GM19395 (cell line): ENCODE measurements around the gene ELANE.
"Not testable (repeated sequence)": the region's sequence is repeated elsewhere in the genome, so short reads cannot be mapped to it uniquely, and the experiment has no call there.

Experiments
- ATAC-seq: cut with Tn5 transposase; IDR thresholded peaks from one replicate; pipeline ENCODE4 v1.9.1; 2021; ENCODE audit warnings: mild to moderate bottlenecking, moderate library complexity; ENCODE audit not compliant: unreplicated experiment

Gene ELANE

GRCh38 chr19:891421-892200 lies 39.5 kb downstream of the ELANE start:
- not testable (repeated sequence) for ATAC-seq

- ATAC-seq, result no peak
These were observed 40.3 kb downstream of the ELANE start for GRCh38 chr19:892243-892893.

GRCh38 chr19:892894-893689 lies 41.0 kb downstream of the ELANE start, which contains the start of the genes MED16 and RNU6-9:
Gene MED16 (minus strand): TSS chr19:893187. CDS start chr19:891131, 2,056 bp downstream.
Gene RNU6-9 (plus strand): TSS chr19:893484.
- ATAC-seq, result peak; percentile 79

- no peak for ATAC-seq
These were observed 44.3 kb downstream of the ELANE start for GRCh38 chr19:896434-896833.

GRCh38 chr19:896999-897398 lies 44.9 kb downstream of the ELANE start:
- ATAC-seq, result no peak

- ATAC-seq, result no peak
These were observed 45.4 kb downstream of the ELANE start for GRCh38 chr19:897442-898039.

GRCh38 chr19:898663-899062 lies 46.6 kb downstream of the ELANE start:
- ATAC-seq, result no peak

- ATAC-seq, result no peak
These were observed 47.4 kb downstream of the ELANE start for GRCh38 chr19:899336-900042.

- no peak for ATAC-seq
These were observed 47.9 kb downstream of the ELANE start for GRCh38 chr19:900043-900301.

- no peak for ATAC-seq
These were observed 48.4 kb downstream of the ELANE start for GRCh38 chr19:900302-901111.

- no peak for ATAC-seq
These were observed 49.4 kb downstream of the ELANE start for GRCh38 chr19:901216-902092.

- ATAC-seq, result no peak
These were observed 49.9 kb downstream of the ELANE start for GRCh38 chr19:902093-902370.

- ATAC-seq, result no peak
These were observed 50.5 kb downstream of the ELANE start for GRCh38 chr19:902446-903226.

GRCh38 chr19:903266-903797 lies 51.2 kb downstream of the ELANE start:
- ATAC-seq, result no peak

GRCh38 chr19:904545-904944 lies 52.4 kb downstream of the ELANE start:
- ATAC-seq, result no peak
